GM21737 (cell line): ENCODE measurements around the gene PAQR5.

Source experiments
- ATAC-seq: cut with Tn5 transposase; IDR thresholded peaks from one replicate; pipeline ENCODE4 v1.9.1; 2021; ENCODE audit warnings: mild to moderate bottlenecking, moderate library complexity; ENCODE audit not compliant: unreplicated experiment

Gene PAQR5

GRCh38 chr15:69389426-69389825 lies 90.7 kb downstream of the PAQR5 start:
- ATAC-seq, result no peak

- ATAC-seq, result no peak
Observed at GRCh38 chr15:69390575-69390974, 91.9 kb downstream of the PAQR5 start.

- no peak for ATAC-seq
Observed at GRCh38 chr15:69391046-69391757, 92.5 kb downstream of the PAQR5 start.

- no peak for ATAC-seq
Observed at GRCh38 chr15:69392352-69392751, 93.6 kb downstream of the PAQR5 start.

- no peak for ATAC-seq
Observed at GRCh38 chr15:69393831-69394491, 95.2 kb downstream of the PAQR5 start.

- ATAC-seq, result no peak
Observed at GRCh38 chr15:69394556-69395282, 96.0 kb downstream of the PAQR5 start.

GRCh38 chr15:69395460-69395859 lies 96.7 kb downstream of the PAQR5 start:
- ATAC-seq, result no peak

GRCh38 chr15:69395991-69396390 lies 97.3 kb downstream of the PAQR5 start:
- no peak for ATAC-seq

- no peak for ATAC-seq
Observed at GRCh38 chr15:69398491-69398891, 99.8 kb downstream of the PAQR5 start.

GRCh38 chr15:69400850-69401249 lies 102.1 kb downstream of the PAQR5 start:
- no peak for ATAC-seq

- no peak for ATAC-seq
Observed at GRCh38 chr15:69402816-69403215, 104.1 kb downstream of the PAQR5 start.

- ATAC-seq, result no peak
Observed at GRCh38 chr15:69403594-69403993, 104.9 kb downstream of the PAQR5 start.

- no peak for ATAC-seq
Observed at GRCh38 chr15:69405110-69405509, 106.4 kb downstream of the PAQR5 start.

GRCh38 chr15:69407719-69408400 lies 109.1 kb downstream of the PAQR5 start:
- no peak for ATAC-seq

GRCh38 chr15:69408841-69409240 lies 110.1 kb downstream of the PAQR5 start:
- ATAC-seq, result no peak

GRCh38 chr15:69410248-69410874 lies 111.6 kb downstream of the PAQR5 start:
- no peak for ATAC-seq

GRCh38 chr15:69412274-69412673 lies 113.6 kb downstream of the PAQR5 start:
- no peak for ATAC-seq

- no peak for ATAC-seq
Observed at GRCh38 chr15:69412701-69413100, 114.0 kb downstream of the PAQR5 start.

- ATAC-seq, result peak; percentile 94
Observed at GRCh38 chr15:69413822-69414700, 115.3 kb downstream of the PAQR5 start, which contains the start of gene KIF23. Gene KIF23 (plus strand): TSS chr15:69414349. CDS start chr15:69414466, 117 bp downstream.

- ATAC-seq, result peak; percentile 26
Observed at GRCh38 chr15:69414701-69415167, 116.0 kb downstream of the PAQR5 start.
